Activated B cell treated with CpG ODN at 0.5 μM for 24 hours (primary cell): ENCODE measurements around the gene DNASE1L2. TPM values are rescaled to one million over a fixed set of nuclear protein-coding genes. Genes with fewer than 3 reads are reported as not detected.

Experiments
- ATAC-seq: fragments of 200-7000 bp; cut with Tn5 transposase; one replicate; pipeline ENCODE4 v1.10.0; 2021; ENCODE audit warnings: low read depth, mild to moderate bottlenecking, moderate library complexity
- CTCF ChIA-PET: fragments of 350-600 bp; sonication (Branson Sonifier 250); formaldehyde crosslinking; loops from one replicate; lab custom pipeline; 2021; ENCODE audit warnings: antibody characterized with exemption; lab: Charles Lee
- POLR2A ChIA-PET: fragments of 350-600 bp; sonication (Branson Sonifier 250); formaldehyde crosslinking; loops from one replicate; lab custom pipeline; 2021; ENCODE audit warnings: antibody characterized with exemption; lab: Charles Lee
- DNase-seq: peaks from one replicate; pipeline ENCODE4 v3.0.0; 2022
- H3K27ac Mint-ChIP-seq: one replicate; pipeline ENCODE4 v1.8.0; 2020; ENCODE audit warnings: mixed read lengths
- H3K27me3 Mint-ChIP-seq: one replicate; pipeline ENCODE4 v1.8.0; 2021; ENCODE audit warnings: mixed read lengths
- H3K36me3 Mint-ChIP-seq: one replicate; pipeline ENCODE4 v1.8.0; 2021; ENCODE audit warnings: low read depth, mixed read lengths
- H3K4me1 Mint-ChIP-seq: one replicate; pipeline ENCODE4 v1.8.0; 2021; ENCODE audit warnings: mixed read lengths
- H3K4me3 Mint-ChIP-seq: one replicate; pipeline ENCODE4 v1.8.0; 2020; ENCODE audit warnings: mild to moderate bottlenecking, mixed read lengths
- H3K9me3 Mint-ChIP-seq: one replicate; pipeline ENCODE4 v1.8.0; 2020; ENCODE audit warnings: mixed read lengths
- CTCF ChIP-seq: fragments of 200-600 bp; IDR thresholded peaks from one replicate; pipeline ENCODE4 v1.8.0; 2022; ENCODE audit warnings: antibody characterized with exemption, mild to moderate bottlenecking
- intact Hi-C: fragments of 100-400 bp; cut with micrococcal nuclease; formaldehyde crosslinking; loops from one replicate; pipeline ENCODE4 v1.15.1; 2024
- total RNA-seq: library from RNA; stranded (reverse); gene quantifications from 2 replicates; pipeline ENCODE4 v1.2.3, GENCODE V29; 2022

The DNASE1L2 gene
- total RNA-seq, 1 donor from 2014 or later = 1.3 TPM

GRCh38 chr16:2231016-2231931 is 5.0 kb upstream of the DNASE1L2 start:
- peaks cover 2% of the 10 kb centered on the region for H3K27me3 Mint-ChIP-seq
- no peak overlapping the region for H3K27ac Mint-ChIP-seq
- ATAC-seq (no peak), DNase-seq (no peak)
- intact Hi-C loops = no loop called here
- H3K4me1 Mint-ChIP-seq = peaks cover 2% of the 10 kb centered on the region
- no peak for TF ChIP-seq CTCF
- CTCF ChIA-PET = no interaction called here
- H3K36me3 Mint-ChIP-seq = peaks cover 52% of the 10 kb centered on the region
- POLR2A ChIA-PET = interaction anchor here (0.5 to 0.9 kb wide), 2 partner anchors 37 to 255 kb away, joined by 3 read pairs; no protein-coding TSS in a partner anchor
- H3K4me3 Mint-ChIP-seq = no peak overlapping the region
- H3K9me3 Mint-ChIP-seq = no peaks in the 10 kb centered on the region

- H3K27ac Mint-ChIP-seq = no peak overlapping the region
- ChIA-PET POLR2A (interaction anchor here (0.5 to 0.9 kb wide), 2 partner anchors 36 to 254 kb away, joined by 3 read pairs; no protein-coding TSS in a partner anchor), CTCF (no interaction called here)
- no peak for ATAC-seq
- TF ChIP-seq CTCF = no peak
- intact Hi-C loops = no loop called here
- H3K36me3 Mint-ChIP-seq = peaks cover 47% of the 10 kb centered on the region
- peaks cover 2% of the 10 kb centered on the region for H3K27me3 Mint-ChIP-seq
- no peaks in the 10 kb centered on the region for H3K9me3 Mint-ChIP-seq
- H3K4me1 Mint-ChIP-seq = no peaks in the 10 kb centered on the region
- no peak overlapping the region for H3K4me3 Mint-ChIP-seq
- DNase-seq = no peak
Measured at GRCh38 chr16:2232094-2232990, 3.9 kb upstream of the DNASE1L2 start.

GRCh38 chr16:2233046-2233775 is 3.0 kb upstream of the DNASE1L2 start:
- ChIA-PET POLR2A (no interaction called here), CTCF (no interaction called here)
- Mint-ChIP-seq H3K4me1 (no peaks in the 10 kb centered on the region), H3K36me3 (peaks cover 42% of the 10 kb centered on the region), H3K27ac (no peak overlapping the region), H3K27me3 (peaks cover 2% of the 10 kb centered on the region), H3K4me3 (no peak overlapping the region), H3K9me3 (no peaks in the 10 kb centered on the region)
- intact Hi-C loops = no loop called here
- no peak for TF ChIP-seq CTCF
- DNase-seq = no peak
- no peak for ATAC-seq

- no peaks in the 10 kb centered on the region for H3K4me1 Mint-ChIP-seq
- intact Hi-C loops = no loop called here
- DNase-seq = no peak
- no peak overlapping the region for H3K4me3 Mint-ChIP-seq
- ChIA-PET POLR2A (no interaction called here), CTCF (no interaction called here)
- ATAC-seq = no peak
- H3K27me3 Mint-ChIP-seq = peaks cover 2% of the 10 kb centered on the region
- no peaks in the 10 kb centered on the region for H3K9me3 Mint-ChIP-seq
- H3K27ac Mint-ChIP-seq = no peak overlapping the region
- peaks cover 38% of the 10 kb centered on the region for H3K36me3 Mint-ChIP-seq
- no peak for TF ChIP-seq CTCF
Measured at GRCh38 chr16:2233872-2234812, 2.1 kb upstream of the DNASE1L2 start.
